Activated effector memory CD4-positive, alpha-beta T cell treated with anti-CD3 and anti-CD28 coated beads, Interleukin-2, amount 50 U/mL, for 16 hours (primary cell): Measurements from ENCODE around the gene GJB6.

Experiments
- DNase-seq: peaks from one replicate; pipeline ENCODE4 v3.0.0-alpha.2; 2020

The GJB6 gene

DNA sequence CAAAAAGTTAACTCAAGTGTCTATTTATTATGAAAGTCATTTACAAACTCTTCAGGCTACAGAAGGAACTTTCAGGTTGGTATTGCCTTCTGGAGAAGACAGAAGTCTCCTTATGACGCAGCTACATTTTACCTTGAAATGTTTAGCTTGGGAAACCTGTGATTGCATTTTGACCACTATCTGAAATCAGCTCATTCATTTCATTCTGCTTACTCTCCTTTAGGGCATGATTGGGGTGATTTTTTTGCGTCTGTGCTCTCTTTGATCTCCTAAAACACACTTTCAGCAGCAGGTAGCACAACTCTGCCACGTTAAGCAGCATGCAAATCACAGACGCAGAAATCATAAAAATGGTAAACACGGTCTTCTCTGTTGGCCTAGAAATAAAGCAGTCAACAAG, 9.6 kb downstream of the GJB6 start:
- no peak for DNase-seq

GRCh38 chr13:20221772-20222171, 10.3 kb downstream of the GJB6 start:
- no peak for DNase-seq

DNA sequence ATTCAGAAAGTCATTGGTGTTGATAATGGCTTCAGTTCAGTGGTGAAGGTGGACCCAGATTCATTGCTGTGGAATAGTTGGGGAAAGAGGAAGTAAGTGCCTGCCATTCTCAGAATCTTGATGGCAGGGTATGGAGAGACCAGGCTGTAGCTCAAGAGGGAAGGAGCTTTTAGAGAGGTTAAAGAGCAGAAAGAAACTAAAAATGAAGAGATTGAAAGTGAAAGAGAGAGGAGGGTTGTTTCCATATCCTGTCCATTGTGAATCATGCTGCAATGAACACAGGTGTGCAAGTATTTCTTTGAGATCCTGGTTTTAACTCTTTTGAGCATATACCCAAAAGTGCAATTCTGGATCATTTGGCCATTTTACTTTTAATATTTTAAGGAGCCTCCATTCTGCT, 12.5 kb downstream of the GJB6 start:
- DNase-seq, result no peak

- no peak for DNase-seq
These were observed 15.0 kb downstream of the GJB6 start for GRCh38 chr13:20217168-20217567.

- no peak for DNase-seq
These were observed 22.2 kb downstream of the GJB6 start for GRCh38 chr13:20209948-20210347.

- DNase-seq, result no peak
These were observed 25.4 kb downstream of the GJB6 start for GRCh38 chr13:20206698-20207235.

DNA sequence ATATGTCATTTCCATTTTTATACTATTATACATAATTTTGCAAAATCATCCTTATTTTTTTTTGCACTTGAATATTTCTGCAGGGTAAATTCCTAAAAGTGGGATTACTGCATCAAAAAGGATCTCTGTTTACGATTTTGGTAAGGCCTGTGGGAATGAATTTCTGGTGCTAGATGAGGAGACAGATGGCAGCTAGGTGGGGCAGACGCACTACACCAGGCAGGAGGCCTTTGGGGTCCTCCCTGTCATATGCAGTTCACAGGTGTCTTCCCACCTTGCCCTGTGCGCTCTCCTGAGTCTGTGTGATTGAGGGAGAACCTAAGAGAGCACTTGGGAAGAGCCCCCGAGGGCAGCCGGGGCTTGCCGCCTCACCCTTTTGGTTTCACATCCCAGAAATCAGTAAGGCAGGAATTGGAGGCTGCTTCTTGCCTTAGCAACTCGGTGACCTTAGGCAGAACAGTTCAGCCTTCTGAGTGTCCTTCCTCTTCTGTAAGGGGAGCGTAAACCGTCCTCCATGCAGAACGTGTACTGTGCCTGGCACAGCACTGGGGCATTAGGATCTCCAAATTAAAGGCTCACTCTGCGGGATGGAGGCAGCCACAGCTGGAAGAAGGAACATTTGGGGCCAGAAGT, 25.9 kb downstream of the GJB6 start:
- DNase-seq, result no peak

DNA sequence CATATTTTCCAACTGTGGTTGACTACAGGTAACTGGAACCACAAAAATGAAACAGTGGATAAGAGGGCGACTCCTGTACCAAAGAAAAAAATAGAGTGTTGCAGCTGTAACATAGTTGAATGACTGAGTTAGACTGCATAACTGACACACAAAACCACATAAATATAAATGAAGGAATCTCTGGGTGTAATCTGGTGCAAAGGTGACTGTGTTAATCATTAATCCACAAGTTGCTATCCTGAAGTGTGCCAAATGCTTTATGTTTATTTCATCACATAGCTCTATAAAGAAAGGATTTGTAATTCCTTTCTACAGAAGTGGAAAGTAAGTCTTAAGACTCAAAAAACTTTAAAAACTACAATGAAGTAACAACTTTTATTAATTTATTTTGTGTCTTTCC, 33.3 kb downstream of the GJB6 start:
- no peak for DNase-seq

DNA sequence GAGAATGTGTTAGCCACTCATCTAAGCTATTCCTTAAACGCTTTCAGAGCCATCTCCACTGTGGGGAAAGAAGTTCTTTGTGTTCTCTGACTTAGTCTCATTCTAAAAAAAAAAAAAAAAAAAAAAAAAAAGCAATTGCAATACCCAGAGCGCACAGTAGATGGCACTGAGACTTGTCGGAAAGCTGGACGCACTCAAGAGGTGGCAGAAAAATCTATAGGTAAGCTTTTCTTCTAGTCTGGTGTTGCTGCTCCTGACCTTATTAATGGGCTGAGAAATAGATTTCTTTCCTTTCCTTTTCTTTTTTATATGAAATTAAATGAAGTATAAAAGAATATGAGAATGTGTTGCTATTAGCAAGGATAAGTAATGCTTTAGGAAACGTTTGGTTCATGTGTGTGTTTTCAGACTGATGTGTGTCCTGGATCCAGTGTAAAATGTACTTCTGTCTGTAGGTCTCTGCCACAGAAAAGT, 34.7 kb downstream of the GJB6 start:
- DNase-seq, result no peak

DNA sequence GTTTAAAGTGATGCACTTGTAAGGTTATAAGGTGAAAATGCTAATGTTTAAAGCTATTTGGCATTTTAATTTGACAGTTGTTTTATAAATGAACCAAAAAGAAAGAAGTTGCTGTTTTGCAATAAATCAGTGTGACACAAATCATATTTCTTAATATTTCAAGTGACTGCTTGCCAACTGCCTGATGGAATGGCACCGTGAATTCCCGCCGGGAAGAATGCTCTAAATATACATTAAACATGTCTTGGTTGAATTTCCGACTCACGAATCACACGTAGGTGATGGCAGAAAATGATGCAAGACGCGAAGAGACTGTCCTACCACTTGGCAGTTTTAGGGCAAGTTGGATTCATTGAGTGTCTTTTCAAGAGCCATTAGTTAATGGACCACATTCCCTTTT, 36.3 kb downstream of the GJB6 start:
- no peak for DNase-seq

DNA sequence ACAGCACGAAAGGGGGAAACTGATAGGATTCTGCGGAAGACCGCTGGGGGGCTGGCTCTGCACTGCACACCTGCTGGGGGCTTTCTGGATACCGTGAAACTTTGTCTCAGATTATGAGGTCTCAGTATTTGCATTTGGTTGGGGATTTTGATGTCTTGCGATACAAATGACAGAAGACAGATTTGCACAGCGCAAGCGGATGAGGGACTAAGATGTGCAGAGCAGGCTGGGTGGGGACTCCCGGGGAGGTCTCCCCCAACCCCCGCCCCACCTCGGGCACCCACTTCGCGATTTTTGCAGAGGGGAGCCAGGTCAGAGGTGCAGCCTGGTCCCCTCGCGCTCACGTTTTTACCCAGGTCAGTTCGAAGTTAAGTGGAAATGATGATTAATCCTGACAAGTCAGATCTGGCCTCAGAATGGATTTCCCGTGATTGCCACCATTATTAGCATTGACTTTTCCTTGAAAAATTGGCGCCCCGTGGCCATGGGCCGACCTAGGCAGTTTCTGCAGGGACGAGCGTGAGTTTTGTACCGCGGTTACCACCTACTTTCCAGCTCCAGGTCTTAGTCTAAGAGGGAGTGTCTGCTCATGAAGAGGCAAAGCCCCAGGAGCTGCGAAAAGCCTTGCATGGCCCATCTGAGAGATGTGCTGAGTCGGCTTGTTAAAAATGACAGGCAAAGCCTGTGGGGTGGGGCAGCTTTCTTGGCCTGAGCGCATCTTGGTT, 38.0 kb downstream of the GJB6 start:
- no peak for DNase-seq

DNA sequence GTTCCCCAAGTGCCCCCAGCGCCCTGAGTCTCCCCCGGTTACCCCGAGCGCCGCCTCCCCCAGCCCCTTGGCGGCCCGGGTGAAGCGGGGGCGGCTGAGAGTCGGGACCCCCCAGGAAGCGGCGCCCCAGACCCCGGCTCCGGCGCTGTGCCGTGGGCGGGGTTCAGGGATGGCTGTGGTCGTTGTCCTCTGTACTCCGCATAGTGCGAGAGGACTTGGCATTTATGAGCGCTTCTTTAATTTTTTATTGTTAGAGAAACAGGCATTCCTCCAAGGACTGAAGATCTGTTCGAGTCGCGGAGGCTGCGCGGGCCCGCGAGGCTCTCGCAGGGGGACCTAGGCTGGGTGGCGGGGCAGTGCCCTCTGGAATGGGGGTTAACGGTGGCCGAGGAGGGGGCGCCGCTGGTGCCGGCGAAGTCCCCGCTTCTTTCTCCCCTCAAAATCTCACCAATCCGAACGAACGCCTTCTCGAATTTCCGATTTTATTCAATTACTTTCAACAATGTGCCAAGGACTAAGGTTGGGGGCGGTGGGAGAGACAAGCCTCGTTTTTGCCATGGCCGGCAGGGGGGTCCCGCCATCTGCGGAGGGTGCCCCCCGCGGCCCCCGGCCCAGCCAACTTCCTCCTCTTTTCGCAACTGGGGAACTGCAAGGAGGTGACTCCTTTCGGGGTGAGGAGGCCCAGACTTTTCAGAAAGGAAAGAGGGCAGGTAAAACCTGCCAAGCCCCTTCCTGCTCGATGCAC, 38.8 kb downstream of the GJB6 start:
- no peak for DNase-seq

DNA sequence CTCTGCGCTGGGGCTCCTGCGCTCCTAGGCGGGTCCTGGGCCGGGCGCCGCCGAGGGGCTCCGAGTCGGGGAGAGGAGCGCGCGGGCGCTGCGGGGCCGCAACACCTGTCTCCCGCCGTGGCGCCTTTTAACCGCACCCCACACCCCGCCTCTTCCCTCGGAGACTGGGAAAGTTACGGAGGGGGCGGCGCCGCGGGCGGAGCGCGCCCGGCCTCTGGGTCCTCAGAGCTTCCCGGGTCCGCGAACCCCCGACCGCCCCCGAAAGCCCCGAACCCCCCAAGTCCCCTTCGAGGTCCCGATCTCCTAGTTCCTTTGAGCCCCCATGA, 39.3 kb downstream of the GJB6 start, which contains the start of gene GJB2:
Gene GJB2, minus strand, starts transcription at position 103 of the 326 bp plus-strand sequence. CDS start 3,357 bp downstream, outside the sequence.
- no peak for DNase-seq

DNA sequence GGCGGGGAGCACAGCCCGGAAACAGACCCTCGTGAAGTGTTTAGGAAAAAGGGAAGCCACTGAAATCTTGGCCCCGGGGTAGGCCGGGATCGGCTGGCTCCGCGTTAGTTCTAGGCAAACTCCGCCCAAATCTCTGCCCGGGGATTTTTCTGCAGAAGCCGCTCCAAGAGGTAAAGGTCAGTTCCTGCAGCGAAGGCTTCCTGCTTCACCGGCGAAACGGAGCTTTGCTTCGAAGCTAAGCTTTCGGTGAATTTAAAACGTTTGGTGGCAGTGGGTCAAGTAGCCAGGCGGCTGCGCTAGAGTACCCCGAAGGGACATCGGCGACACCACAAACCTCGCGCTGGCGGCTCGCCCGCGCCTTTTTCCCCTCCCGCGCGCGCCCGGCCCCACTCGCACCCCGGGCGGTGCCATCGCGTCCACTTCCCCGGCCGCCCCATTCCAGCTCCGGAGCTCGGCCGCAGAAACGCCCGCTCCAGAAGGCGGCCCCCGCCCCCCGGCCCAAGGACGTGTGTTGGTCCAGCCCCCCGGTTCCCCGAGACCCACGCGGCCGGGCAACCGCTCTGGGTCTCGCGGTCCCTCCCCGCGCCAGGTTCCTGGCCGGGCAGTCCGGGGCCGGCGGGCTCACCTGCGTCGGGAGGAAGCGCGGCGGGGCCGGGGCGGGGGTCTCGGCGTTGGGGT, 39.8 kb downstream of the GJB6 start:
- DNase-seq, result no peak

- no peak for DNase-seq
These were observed 40.6 kb downstream of the GJB6 start for GRCh38 chr13:20191311-20192157.

- no peak for DNase-seq
These were observed 41.4 kb downstream of the GJB6 start for GRCh38 chr13:20190481-20191310.

GRCh38 chr13:20190076-20190475, 42.0 kb downstream of the GJB6 start:
- DNase-seq, result no peak

DNA sequence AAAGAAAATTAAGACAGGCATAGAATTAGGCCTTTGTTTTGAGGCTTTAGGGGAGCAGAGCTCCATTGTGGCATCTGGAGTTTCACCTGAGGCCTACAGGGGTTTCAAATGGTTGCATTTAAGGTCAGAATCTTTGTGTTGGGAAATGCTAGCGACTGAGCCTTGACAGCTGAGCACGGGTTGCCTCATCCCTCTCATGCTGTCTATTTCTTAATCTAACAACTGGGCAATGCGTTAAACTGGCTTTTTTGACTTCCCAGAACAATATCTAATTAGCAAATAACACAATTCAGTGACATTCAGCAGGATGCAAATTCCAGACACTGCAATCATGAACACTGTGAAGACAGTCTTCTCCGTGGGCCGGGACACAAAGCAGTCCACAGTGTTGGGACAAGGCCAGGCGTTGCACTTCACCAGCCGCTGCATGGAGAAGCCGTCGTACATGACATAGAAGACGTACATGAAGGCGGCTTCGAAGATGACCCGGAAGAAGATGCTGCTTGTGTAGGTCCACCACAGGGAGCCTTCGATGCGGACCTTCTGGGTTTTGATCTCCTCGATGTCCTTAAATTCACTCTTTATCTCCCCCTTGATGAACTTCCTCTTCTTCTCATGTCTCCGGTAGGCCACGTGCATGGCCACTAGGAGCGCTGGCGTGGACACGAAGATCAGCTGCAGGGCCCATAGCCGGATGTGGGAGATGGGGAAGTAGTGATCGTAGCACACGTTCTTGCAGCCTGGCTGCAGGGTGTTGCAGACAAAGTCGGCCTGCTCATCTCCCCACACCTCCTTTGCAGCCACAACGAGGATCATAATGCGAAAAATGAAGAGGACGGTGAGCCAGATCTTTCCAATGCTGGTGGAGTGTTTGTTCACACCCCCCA, 43.2 kb downstream of the GJB6 start:
- no peak for DNase-seq

- no peak for DNase-seq
These were observed 45.3 kb downstream of the GJB6 start for GRCh38 chr13:20186771-20187170.
